Keratinocyte (primary cell): ENCODE data around the gene LCE2C. TPM values are rescaled to one million over a fixed set of nuclear protein-coding genes. Genes with fewer than 3 reads are reported as not detected.
"Not testable (repeated sequence)": the region's sequence is repeated elsewhere in the genome, so short reads cannot be mapped to it uniquely, and the experiment has no call there.

Experiments
- DNase-seq: peaks from one replicate; pipeline ENCODE4 v3.0.0-alpha.2; 2011; ENCODE audit warnings: low read depth, missing footprints, low spot score
- FAIRE-seq: peaks from 2 replicates; lab custom pipeline; 2011; peaks lifted over from hg19 to GRCh38; lab: Jason Lieb, UNC
- H2AFZ ChIP-seq: 2 replicates; pipeline ENCODE4 v1.6.0; 2012; ENCODE audit warnings: low read length, control low read depth, inconsistent platforms; ENCODE audit not compliant: control insufficient read depth
- H3K27ac ChIP-seq: 2 replicates; pipeline ENCODE4 v1.5.1; 2011; ENCODE audit warnings: low read length; ENCODE audit not compliant: control insufficient read depth, insufficient read depth
- H3K27me3 ChIP-seq: 3 replicates; pipeline ENCODE4 v1.6.0; 2011; ENCODE audit warnings: low read length; ENCODE audit not compliant: control insufficient read depth, insufficient read depth; ENCODE audit errors: extremely low read depth
- H3K36me3 ChIP-seq, 2 experiments: 2 replicates in 1 of 2; 3 replicates in 1 of 2; pipeline ENCODE4 v1.5.1; 2011; ENCODE audit warnings: low read length in 2 of 2, mild to moderate bottlenecking in 1 of 2; ENCODE audit not compliant: control insufficient read depth in 2 of 2, insufficient read depth in 2 of 2; ENCODE audit errors: extremely low read depth in 1 of 2
- H3K4me1 ChIP-seq: 3 replicates; pipeline ENCODE4 v1.5.1; 2011; ENCODE audit warnings: low read length; ENCODE audit not compliant: control insufficient read depth, insufficient read depth; ENCODE audit errors: extremely low read depth
- H3K4me2 ChIP-seq: 3 replicates; pipeline ENCODE4 v1.6.0; 2011; ENCODE audit warnings: low read depth, low read length; ENCODE audit not compliant: control insufficient read depth, insufficient read depth; ENCODE audit errors: extremely low read depth
- H3K4me3 ChIP-seq, 3 experiments: fragments of 200-600 bp in 1 of 3; sonication (generic) in 1 of 3; 2 replicates in 2 of 3; 3 replicates in 1 of 3; pipeline ENCODE4 v1.5.1; 2011 to 2016; ENCODE audit warnings: low read length in 3 of 3, mild to moderate bottlenecking in 3 of 3, control low read depth in 2 of 3, inconsistent platforms in 1 of 3, low read depth in 1 of 3, mixed read lengths in 1 of 3, mixed run types in 1 of 3, moderate library complexity in 1 of 3; ENCODE audit not compliant: control insufficient read depth in 2 of 3, insufficient read depth in 2 of 3; ENCODE audit errors: extremely low read depth in 1 of 3
- H3K79me2 ChIP-seq: 2 replicates; pipeline ENCODE4 v1.6.0; 2012; ENCODE audit warnings: low read length; ENCODE audit not compliant: control insufficient read depth, insufficient read depth
- H3K9ac ChIP-seq: 3 replicates; pipeline ENCODE4 v1.6.0; 2011; ENCODE audit warnings: low read length; ENCODE audit not compliant: control insufficient read depth, insufficient read depth; ENCODE audit errors: extremely low read depth
- H3K9me1 ChIP-seq: 3 replicates; pipeline ENCODE4 v1.6.0; 2011; ENCODE audit warnings: low read length; ENCODE audit not compliant: control insufficient read depth, insufficient read depth; ENCODE audit errors: extremely low read depth
- H3K9me3 ChIP-seq: 2 replicates; pipeline ENCODE4 v1.5.1; 2012; ENCODE audit warnings: low read depth, low read length; ENCODE audit not compliant: control insufficient read depth
- H4K20me1 ChIP-seq: 3 replicates; pipeline ENCODE4 v1.6.0; 2011; ENCODE audit warnings: low read length; ENCODE audit not compliant: control insufficient read depth, insufficient read depth; ENCODE audit errors: extremely low read depth
- EZH2 ChIP-seq: IDR thresholded peaks from one replicate; pipeline ENCODE4 v1.6.1; 2012; ENCODE audit warnings: inconsistent platforms, mild to moderate bottlenecking, low read length, moderate library complexity
- dilution Hi-C: fragments of 300-500 bp; cut with MboI; formaldehyde crosslinking; loops from one replicate; pipeline ENCODE4 v1.7.0; 2020; ENCODE audit warnings: low sequenced_read_pairs; ENCODE audit not compliant: extremely low pct_ligation_motif_present
- polyA minus RNA-seq, 3 experiments: library from RNA; depleted of rRNA, polyadenylated mRNA; stranded (reverse); fragments of >200 nt; gene quantifications; 1 replicate in 1 of 3; 2 replicates in 1 of 3; 3 replicates in 1 of 3; pipeline ENCODE4 v1.2.3, GENCODE V29; 2011
- polyA plus RNA-seq, 5 experiments: library from polyadenylated mRNA; depleted of rRNA in 3 of 5; stranded (reverse) in 3 of 5; stranded (forward) in 1 of 5; unstranded in 1 of 5; fragments of >200 nt; gene quantifications; 1 replicate in 1 of 5; 2 replicates in 3 of 5; 3 replicates in 1 of 5; pipeline versions ENCODE4 v1.2.1 to v1.2.3, GENCODE V29; 2011 to 2012; ENCODE audit warnings: missing spikeins in 2 of 5, low read depth in 1 of 5, low replicate concordance in 1 of 5
- TF ChIP-seq, protein P1 (sequence below), 3 experiments: IDR thresholded peaks in 1 of 3; conservative IDR thresholded peaks in 1 of 3; optimal IDR thresholded peaks in 1 of 3; 2 replicates in 2 of 3; 3 replicates in 1 of 3; pipeline versions ENCODE3 to v1.5.1; 2011; ENCODE audit warnings: low read length in 3 of 3, mild to moderate bottlenecking in 3 of 3, moderate library complexity in 2 of 3, control low read depth in 1 of 3, inconsistent platforms in 1 of 3; ENCODE audit not compliant: insufficient read depth in 2 of 3; ENCODE audit errors: extremely low read depth in 1 of 3

LCE2C gene
- 0.41 to 0.48 TPM in 2 of 3 replicates, not detected in the other for polyA plus RNA-seq
- polyA plus RNA-seq (2011; ENCODE audit: low read depth) = 7.5 TPM
- polyA plus RNA-seq (2011; cell fraction: cytosol; rRNA removed) = not detected in 2 replicates
- polyA plus RNA-seq (2011; cell fraction: nucleus; rRNA removed) = not detected in 2 replicates
- 1.4 and 21.9 TPM in 2 replicates for polyA plus RNA-seq (2012; ENCODE audit: low replicate concordance)
- not detected in 3 replicates for polyA minus RNA-seq
- polyA minus RNA-seq (2011; cell fraction: cytosol; rRNA and poly(A)+ RNA removed) = not detected
- 0.95 TPM in 1 of 2 replicates, not detected in the other for polyA minus RNA-seq (2011; cell fraction: nucleus; rRNA and poly(A)+ RNA removed)

DNA sequence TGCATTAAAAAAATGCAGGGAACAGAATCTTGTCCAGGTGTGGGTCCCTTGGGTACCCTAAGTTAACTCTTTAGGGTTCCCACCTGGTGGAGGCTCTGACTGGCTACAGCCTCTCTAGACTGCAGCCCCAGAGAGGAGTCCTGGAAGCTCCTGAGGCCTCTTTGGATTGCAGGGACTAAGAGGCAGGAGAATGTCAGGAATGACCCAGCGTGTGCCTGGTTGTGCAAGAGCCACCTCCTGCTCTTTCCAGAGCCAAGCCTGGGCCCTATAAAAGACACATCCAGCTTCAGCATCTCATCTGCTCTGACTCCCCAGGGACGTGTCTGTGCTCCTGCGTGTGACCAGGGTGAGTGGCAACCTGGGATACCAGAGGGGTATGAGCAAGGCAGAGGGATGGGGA, at the start of gene LCE2C:
LCE2C (plus strand) TSS at position 297 of the 400 bp plus-strand sequence. CDS start 737 bp downstream, outside the sequence.
- H4K20me1 ChIP-seq, H3K4me1 ChIP-seq, H3K9me1 ChIP-seq, FAIRE-seq, H2AFZ ChIP-seq, H3K9me3 ChIP-seq, H3K27ac ChIP-seq, H3K4me3 ChIP-seq, H3K9ac ChIP-seq, dilution Hi-C loops, H3K79me2 ChIP-seq, H3K36me3 ChIP-seq, H3K4me2 ChIP-seq, DNase-seq: not testable (repeated sequence)
- peaks cover 11% of the 10 kb centered on the region for H3K27me3 ChIP-seq

GRCh38 chr1:152626744-152627143, 48.3 kb upstream of the LCE2C start:
- no peak for TF ChIP-seq EZH2
- TF ChIP-seq, protein P1, sequence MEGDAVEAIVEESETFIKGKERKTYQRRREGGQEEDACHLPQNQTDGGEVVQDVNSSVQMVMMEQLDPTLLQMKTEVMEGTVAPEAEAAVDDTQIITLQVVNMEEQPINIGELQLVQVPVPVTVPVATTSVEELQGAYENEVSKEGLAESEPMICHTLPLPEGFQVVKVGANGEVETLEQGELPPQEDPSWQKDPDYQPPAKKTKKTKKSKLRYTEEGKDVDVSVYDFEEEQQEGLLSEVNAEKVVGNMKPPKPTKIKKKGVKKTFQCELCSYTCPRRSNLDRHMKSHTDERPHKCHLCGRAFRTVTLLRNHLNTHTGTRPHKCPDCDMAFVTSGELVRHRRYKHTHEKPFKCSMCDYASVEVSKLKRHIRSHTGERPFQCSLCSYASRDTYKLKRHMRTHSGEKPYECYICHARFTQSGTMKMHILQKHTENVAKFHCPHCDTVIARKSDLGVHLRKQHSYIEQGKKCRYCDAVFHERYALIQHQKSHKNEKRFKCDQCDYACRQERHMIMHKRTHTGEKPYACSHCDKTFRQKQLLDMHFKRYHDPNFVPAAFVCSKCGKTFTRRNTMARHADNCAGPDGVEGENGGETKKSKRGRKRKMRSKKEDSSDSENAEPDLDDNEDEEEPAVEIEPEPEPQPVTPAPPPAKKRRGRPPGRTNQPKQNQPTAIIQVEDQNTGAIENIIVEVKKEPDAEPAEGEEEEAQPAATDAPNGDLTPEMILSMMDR (optimal IDR thresholded peaks at IDR 0.05 in 1 of 3, IDR thresholded peaks at IDR 0.05 in 1 of 3, conservative IDR thresholded peaks at IDR 0.05 in 1 of 3; ENCODE audit: extremely low read depth in 1 of 3, insufficient read depth in 2 of 3, low read length in 3 of 3) = no peak
- no peak overlapping the region for H3K4me3 ChIP-seq
- FAIRE-seq = no peak
- H3K4me2 ChIP-seq = no peak overlapping the region
- no peaks in the 10 kb centered on the region for H3K36me3 ChIP-seq
- H3K4me1 ChIP-seq = no peaks in the 10 kb centered on the region
- DNase-seq = peak; percentile 9
- no peaks in the 10 kb centered on the region for H3K9me3 ChIP-seq
- no peak overlapping the region for H2AFZ ChIP-seq
- H3K9ac ChIP-seq = no peak overlapping the region
- no peaks in the 10 kb centered on the region for H3K9me1 ChIP-seq
- no peak overlapping the region for H3K27ac ChIP-seq
- H4K20me1 ChIP-seq = no peaks in the 10 kb centered on the region
- no peaks in the 10 kb centered on the region for H3K79me2 ChIP-seq
- peaks cover 4% of the 10 kb centered on the region for H3K27me3 ChIP-seq
- dilution Hi-C loops = no loop called here
